Parathyroid adenoma (tissue), 2 donors: ENCODE measurements around the gene AUP1.

Source experiments
- H2AFZ ChIP-seq: fragments of 300-600 bp; sonication (generic); one replicate; pipeline ENCODE4 v1.7.0; 2017; ENCODE audit warnings: antibody characterized with exemption, mild to moderate bottlenecking
- H3K27ac ChIP-seq: fragments of 300-600 bp; sonication (generic); one replicate; pipeline ENCODE4 v1.7.0; 2017
- H3K27me3 ChIP-seq: fragments of 300-600 bp; sonication (generic); one replicate; pipeline ENCODE4 v1.7.0; 2017; ENCODE audit warnings: low read length; ENCODE audit not compliant: control insufficient read depth, insufficient read depth
- H3K36me3 ChIP-seq: fragments of 300-600 bp; sonication (generic); one replicate; pipeline ENCODE4 v1.7.0; 2017; ENCODE audit warnings: low read length; ENCODE audit not compliant: control insufficient read depth, insufficient read depth
- H3K4me1 ChIP-seq: fragments of 300-600 bp; sonication (generic); one replicate; pipeline ENCODE4 v1.7.0; 2017; ENCODE audit warnings: control low read depth
- H3K4me2 ChIP-seq: fragments of 300-600 bp; sonication (generic); one replicate; pipeline ENCODE4 v1.7.0; 2017; ENCODE audit warnings: low read length
- H3K4me3 ChIP-seq: fragments of 300-600 bp; sonication (generic); one replicate; pipeline ENCODE4 v1.7.0; 2017; ENCODE audit warnings: low read depth, low read length
- H3K79me2 ChIP-seq: fragments of 300-600 bp; sonication (generic); one replicate; pipeline ENCODE4 v1.7.0; 2017; ENCODE audit warnings: control low read depth
- H3K9ac ChIP-seq: fragments of 300-600 bp; sonication (generic); one replicate; pipeline ENCODE4 v1.7.0; 2017; ENCODE audit warnings: mild to moderate bottlenecking
- H3K9me3 ChIP-seq: fragments of 300-600 bp; sonication (generic); one replicate; pipeline ENCODE4 v1.7.0; 2017; ENCODE audit warnings: low read length; ENCODE audit not compliant: control insufficient read depth
- CTCF ChIP-seq: fragments of 300-600 bp; sonication (generic); IDR thresholded peaks from one replicate; pipeline ENCODE4 v1.7.0; 2017; ENCODE audit warnings: antibody characterized with exemption, mild to moderate bottlenecking
- donor health status: primary hyperparathyroidism.

Gene AUP1

DNA sequence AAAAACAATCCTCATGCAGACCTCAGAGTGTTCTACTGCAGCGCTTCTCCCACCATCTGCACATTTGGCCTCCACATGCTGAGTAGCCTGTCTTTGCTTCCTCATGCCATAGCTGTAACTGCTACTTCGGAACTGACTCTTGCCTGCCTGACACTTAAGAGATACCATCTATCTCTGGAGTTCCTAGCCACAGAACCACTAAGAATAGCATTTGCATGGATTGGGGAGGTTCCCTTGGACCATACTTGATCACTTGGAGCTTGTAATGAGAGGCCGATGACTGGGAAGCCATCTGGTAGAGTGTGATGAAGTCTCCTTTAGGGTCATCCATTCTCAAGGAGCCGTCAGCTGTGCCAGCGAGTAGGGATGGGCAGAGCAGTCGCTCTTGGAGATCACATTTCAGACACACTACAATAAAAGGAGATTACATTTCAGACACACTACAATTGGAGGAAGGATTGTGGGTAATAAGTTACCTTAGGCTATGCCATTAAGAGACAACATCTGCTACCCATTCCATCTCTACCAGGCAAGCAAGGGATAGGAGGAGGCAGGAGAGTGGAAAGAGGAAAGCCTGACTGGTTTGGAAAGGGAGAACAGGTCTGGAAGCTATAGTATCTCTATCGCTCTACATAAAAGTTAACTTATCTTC lies 46.8 kb upstream of the AUP1 start:
- Histone ChIP-seq H3K27me3 (no peaks in the 10 kb centered on the region), H3K9me3 (no peaks in the 10 kb centered on the region), H3K79me2 (no peaks in the 10 kb centered on the region), H3K36me3 (no peaks in the 10 kb centered on the region), H3K4me3 (no peak overlapping the region), H3K4me1 (no peaks in the 10 kb centered on the region), H3K9ac (no peak overlapping the region), H3K27ac (no peak overlapping the region), H3K4me2 (no peak overlapping the region), H2AFZ (no peak overlapping the region)
- no peak for TF ChIP-seq CTCF

- no peaks in the 10 kb centered on the region for H3K4me1 ChIP-seq
- H3K79me2 ChIP-seq: no peaks in the 10 kb centered on the region
- no peak overlapping the region for H3K4me2 ChIP-seq
- no peaks in the 10 kb centered on the region for H3K36me3 ChIP-seq
- H3K9ac ChIP-seq: no peak overlapping the region
- no peak overlapping the region for H3K27ac ChIP-seq
- H2AFZ ChIP-seq: no peak overlapping the region
- H3K9me3 ChIP-seq: no peaks in the 10 kb centered on the region
- no peak overlapping the region for H3K4me3 ChIP-seq
- TF ChIP-seq CTCF: no peak
- H3K27me3 ChIP-seq: no peaks in the 10 kb centered on the region
Observed at GRCh38 chr2:74575320-74575719, 45.8 kb upstream of the AUP1 start.

DNA sequence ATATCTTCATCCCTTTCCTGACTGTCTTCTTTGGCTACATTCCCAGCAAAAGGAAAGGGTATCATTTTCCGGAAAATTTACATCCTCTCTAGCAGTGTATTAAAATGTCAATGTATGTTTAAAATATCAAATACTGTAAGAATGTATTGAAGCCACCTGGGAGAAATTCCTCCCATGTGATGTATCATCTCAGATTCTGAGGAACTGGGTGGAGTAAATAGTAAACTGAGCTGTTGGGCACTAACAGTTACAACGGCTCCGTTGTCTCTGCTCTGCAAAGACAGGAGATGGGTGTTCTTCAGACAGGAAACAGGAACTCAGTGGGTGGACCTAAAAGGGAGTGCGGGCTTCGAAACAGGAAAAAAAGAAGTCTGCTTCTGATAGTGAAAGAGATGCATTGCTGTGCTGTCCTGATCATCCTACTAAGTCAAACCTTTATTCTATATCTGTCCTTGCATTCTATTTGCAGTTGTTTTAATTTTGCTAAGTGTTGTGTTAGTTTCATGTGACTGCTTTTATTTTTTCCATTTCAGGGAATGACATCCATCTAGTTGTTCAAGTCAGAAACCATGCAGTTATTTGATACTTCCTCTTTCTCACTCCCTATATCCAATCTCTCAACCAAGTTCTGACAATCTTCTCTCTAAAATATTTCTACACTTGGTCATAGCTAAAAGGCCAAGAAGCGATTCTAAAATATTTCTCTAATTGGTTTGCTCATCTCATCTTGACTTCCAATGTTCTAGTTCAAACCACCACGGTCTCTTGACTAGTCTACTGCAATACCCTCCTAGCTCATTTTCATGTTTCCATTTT lies 44.4 kb upstream of the AUP1 start:
- Histone ChIP-seq H3K4me1 (no peaks in the 10 kb centered on the region), H3K27ac (no peak overlapping the region)
- no peak for TF ChIP-seq CTCF

GRCh38 chr2:74572178-74572925 lies 42.8 kb upstream of the AUP1 start:
- Histone ChIP-seq H3K27me3 (no peaks in the 10 kb centered on the region), H3K9ac (no peak overlapping the region), H3K27ac (no peak overlapping the region), H2AFZ (no peak overlapping the region), H3K36me3 (no peaks in the 10 kb centered on the region), H3K9me3 (no peaks in the 10 kb centered on the region), H3K4me1 (no peaks in the 10 kb centered on the region), H3K4me2 (no peak overlapping the region), H3K4me3 (no peak overlapping the region), H3K79me2 (no peaks in the 10 kb centered on the region)
- no peak for TF ChIP-seq CTCF

More for the DNA sequence above, 44.4 kb upstream of the AUP1 start:
- no peak overlapping the region for H3K4me2 ChIP-seq
- H3K79me2 ChIP-seq: no peaks in the 10 kb centered on the region
- H3K36me3 ChIP-seq: no peaks in the 10 kb centered on the region
- H3K27me3 ChIP-seq: no peaks in the 10 kb centered on the region
- H3K4me3 ChIP-seq: no peak overlapping the region
- H3K9me3 ChIP-seq: no peaks in the 10 kb centered on the region
- peak overlapping the region; percentile 18 for H2AFZ ChIP-seq
- H3K9ac ChIP-seq: no peak overlapping the region
